ENCODE data around the gene SLU7. TPM values are rescaled to one million over a fixed set of nuclear protein-coding genes. Genes with fewer than 3 reads are reported as not detected.
A peak's percentile ranks its signal among the peaks of the same experiment; 100 is the strongest.

SLU7 gene
- total RNA-seq, 1 donor from 2014 or later, result 48.4 TPM

DNA sequence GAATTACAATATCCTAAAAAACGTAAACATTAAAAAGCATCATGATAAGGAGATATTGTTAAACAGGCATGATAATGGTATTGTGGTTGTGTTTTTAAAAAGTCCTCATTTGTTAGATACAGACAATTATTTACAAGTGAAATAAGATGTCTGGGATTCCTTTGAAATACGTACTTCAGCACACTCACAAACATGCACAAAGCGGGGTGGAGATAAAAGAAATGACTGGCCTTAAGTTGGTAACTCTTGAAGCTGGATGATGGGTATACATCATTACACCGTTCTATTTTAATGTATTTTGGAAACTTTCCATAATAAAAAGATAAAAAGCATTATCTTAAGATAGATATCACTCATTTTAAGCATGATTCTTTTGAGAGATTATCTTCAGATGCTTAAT is 20.1 kb downstream of the SLU7 start:
- Histone ChIP-seq H4K20me1 (ENCODE audit: insufficient read depth, low read length) (no peaks in the 10 kb centered on the region), H3K36me3 (ENCODE audit: insufficient read depth, low read length) (peaks cover 14% of the 10 kb centered on the region), H3K4me1 (ENCODE audit: insufficient read depth, low read length) (peaks cover 2% of the 10 kb centered on the region), H3K9ac (ENCODE audit: low read length) (peak overlapping the region; percentile 96), H3K4me2 (ENCODE audit: low read length) (peak overlapping the region; percentile 90), H3K4me3 (ENCODE audit: insufficient read depth, low read depth, low read length) (peak overlapping the region; percentile 88), H3K79me2 (ENCODE audit: insufficient read depth, low read length) (peaks cover 35% of the 10 kb centered on the region), H3K27me3 (ENCODE audit: insufficient read depth, low read length) (no peaks in the 10 kb centered on the region), H2AFZ (ENCODE audit: low read depth, low read length) (no peak overlapping the region), H3K9me3 (ENCODE audit: insufficient read depth, low read depth, low read length) (no peaks in the 10 kb centered on the region), H3K27ac (ENCODE audit: low read depth, low read length) (peak overlapping the region; percentile 96)
- FAIRE-seq (peak; percentile 9), DNase-seq (ENCODE audit: low read depth) (peak; percentile 69)
- no peaks in the 10 kb centered on the region for H3K36me3 Mint-ChIP-seq (ENCODE audit: low read depth, unreplicated experiment)
- H3K27me3 Mint-ChIP-seq (ENCODE audit: low read depth, unreplicated experiment), result no peaks in the 10 kb centered on the region
- no peak overlapping the region for H3K27ac Mint-ChIP-seq (ENCODE audit: unreplicated experiment)
- H3K4me1 Mint-ChIP-seq (ENCODE audit: low read depth, unreplicated experiment), result peaks cover 2% of the 10 kb centered on the region
- TF ChIP-seq, protein P1, sequence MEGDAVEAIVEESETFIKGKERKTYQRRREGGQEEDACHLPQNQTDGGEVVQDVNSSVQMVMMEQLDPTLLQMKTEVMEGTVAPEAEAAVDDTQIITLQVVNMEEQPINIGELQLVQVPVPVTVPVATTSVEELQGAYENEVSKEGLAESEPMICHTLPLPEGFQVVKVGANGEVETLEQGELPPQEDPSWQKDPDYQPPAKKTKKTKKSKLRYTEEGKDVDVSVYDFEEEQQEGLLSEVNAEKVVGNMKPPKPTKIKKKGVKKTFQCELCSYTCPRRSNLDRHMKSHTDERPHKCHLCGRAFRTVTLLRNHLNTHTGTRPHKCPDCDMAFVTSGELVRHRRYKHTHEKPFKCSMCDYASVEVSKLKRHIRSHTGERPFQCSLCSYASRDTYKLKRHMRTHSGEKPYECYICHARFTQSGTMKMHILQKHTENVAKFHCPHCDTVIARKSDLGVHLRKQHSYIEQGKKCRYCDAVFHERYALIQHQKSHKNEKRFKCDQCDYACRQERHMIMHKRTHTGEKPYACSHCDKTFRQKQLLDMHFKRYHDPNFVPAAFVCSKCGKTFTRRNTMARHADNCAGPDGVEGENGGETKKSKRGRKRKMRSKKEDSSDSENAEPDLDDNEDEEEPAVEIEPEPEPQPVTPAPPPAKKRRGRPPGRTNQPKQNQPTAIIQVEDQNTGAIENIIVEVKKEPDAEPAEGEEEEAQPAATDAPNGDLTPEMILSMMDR (IDR thresholded peaks at IDR 0.05; ENCODE audit: insufficient read depth, low read depth, low read length), result no peak
- TF ChIP-seq EZH2 (IDR thresholded peaks at IDR 0.05; ENCODE audit: insufficient read depth, low read length), result no peak
- H3K9me3 Mint-ChIP-seq (ENCODE audit: unreplicated experiment), result no peaks in the 10 kb centered on the region
- peak overlapping the region; percentile 91 for H3K4me3 Mint-ChIP-seq (ENCODE audit: unreplicated experiment)

DNA sequence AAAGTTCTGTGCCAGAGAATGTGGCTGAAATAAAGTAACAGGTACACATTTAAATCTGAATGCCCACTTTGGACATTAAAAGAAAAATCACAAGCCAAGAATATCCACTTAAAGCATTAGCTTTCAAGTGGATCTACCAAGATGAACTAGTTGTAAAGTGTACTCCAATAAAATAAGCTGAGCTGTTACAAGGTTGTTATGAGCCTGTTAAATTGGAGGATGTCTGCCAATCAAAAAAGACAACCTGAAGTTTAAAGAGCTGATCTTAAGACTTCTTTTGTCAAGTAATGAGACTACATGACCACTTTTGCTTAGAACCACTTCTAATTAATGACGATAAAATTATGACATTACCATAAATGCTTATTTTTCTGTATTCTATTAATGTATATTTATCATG is 21.4 kb downstream of the SLU7 start:
- H3K27me3 Mint-ChIP-seq (ENCODE audit: low read depth, unreplicated experiment), result no peaks in the 10 kb centered on the region
- Histone ChIP-seq H2AFZ (ENCODE audit: low read depth, low read length) (no peak overlapping the region), H3K27me3 (ENCODE audit: insufficient read depth, low read length) (no peaks in the 10 kb centered on the region), H3K79me2 (ENCODE audit: insufficient read depth, low read length) (peaks cover 35% of the 10 kb centered on the region), H3K9me3 (ENCODE audit: insufficient read depth, low read depth, low read length) (no peaks in the 10 kb centered on the region), H3K4me3 (ENCODE audit: insufficient read depth, low read depth, low read length) (no peak overlapping the region), H3K4me1 (ENCODE audit: insufficient read depth, low read length) (peaks cover 2% of the 10 kb centered on the region), H3K9ac (ENCODE audit: low read length) (no peak overlapping the region), H3K27ac (ENCODE audit: low read depth, low read length) (no peak overlapping the region), H3K4me2 (ENCODE audit: low read length) (no peak overlapping the region), H3K36me3 (ENCODE audit: insufficient read depth, low read length) (peaks cover 5% of the 10 kb centered on the region), H4K20me1 (ENCODE audit: insufficient read depth, low read length) (no peaks in the 10 kb centered on the region)
- peaks cover 2% of the 10 kb centered on the region for H3K4me1 Mint-ChIP-seq (ENCODE audit: low read depth, unreplicated experiment)
- H3K36me3 Mint-ChIP-seq (ENCODE audit: low read depth, unreplicated experiment), result no peaks in the 10 kb centered on the region
- no peak overlapping the region for H3K27ac Mint-ChIP-seq (ENCODE audit: unreplicated experiment)
- FAIRE-seq (no peak), DNase-seq (ENCODE audit: low read depth) (no peak)
- no peak overlapping the region for H3K4me3 Mint-ChIP-seq (ENCODE audit: unreplicated experiment)
- no peak for TF ChIP-seq EZH2 (IDR thresholded peaks at IDR 0.05; ENCODE audit: insufficient read depth, low read length)
- TF ChIP-seq, protein P1 (IDR thresholded peaks at IDR 0.05; ENCODE audit: insufficient read depth, low read depth, low read length), result no peak
- no peaks in the 10 kb centered on the region for H3K9me3 Mint-ChIP-seq (ENCODE audit: unreplicated experiment)

DNA sequence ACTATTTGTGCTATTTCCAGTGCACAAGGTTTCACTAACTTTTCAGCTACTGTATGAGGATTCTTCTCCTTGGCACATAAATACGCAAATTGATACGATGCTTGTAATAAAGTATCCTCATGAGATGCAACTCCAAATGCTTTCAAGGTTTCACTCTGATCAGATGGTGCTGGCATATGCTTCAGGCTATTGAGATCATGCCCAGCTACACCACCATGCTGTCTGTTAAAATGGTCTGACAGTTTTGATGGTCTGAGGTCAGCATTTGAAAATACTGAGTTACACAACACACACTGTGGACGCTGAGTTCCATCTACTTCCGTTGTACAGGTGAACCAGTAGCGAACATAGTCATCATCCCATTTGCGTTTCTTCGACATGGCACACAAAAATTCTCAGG is 23.8 kb downstream of the SLU7 start:
- H3K27ac ChIP-seq (ENCODE audit: low read depth, low read length), result no peak overlapping the region
- DNase-seq (ENCODE audit: low read depth) (no peak), FAIRE-seq (no peak)
- H3K36me3 ChIP-seq (ENCODE audit: insufficient read depth, low read length), result no peaks in the 10 kb centered on the region
- Mint-ChIP-seq H3K27ac (ENCODE audit: unreplicated experiment) (no peak overlapping the region), H3K27me3 (ENCODE audit: low read depth, unreplicated experiment) (no peaks in the 10 kb centered on the region), H3K4me3 (ENCODE audit: unreplicated experiment) (no peak overlapping the region), H3K36me3 (ENCODE audit: low read depth, unreplicated experiment) (no peaks in the 10 kb centered on the region), H3K4me1 (ENCODE audit: low read depth, unreplicated experiment) (peaks cover 1% of the 10 kb centered on the region), H3K9me3 (ENCODE audit: unreplicated experiment) (no peaks in the 10 kb centered on the region)
- TF ChIP-seq, protein P1 (IDR thresholded peaks at IDR 0.05; ENCODE audit: insufficient read depth, low read depth, low read length), result no peak
- no peak for TF ChIP-seq EZH2 (IDR thresholded peaks at IDR 0.05; ENCODE audit: insufficient read depth, low read length)
- H3K9ac ChIP-seq (ENCODE audit: low read length), result no peak overlapping the region
- no peak overlapping the region for H3K4me3 ChIP-seq (ENCODE audit: insufficient read depth, low read depth, low read length)
- H3K4me1 ChIP-seq (ENCODE audit: insufficient read depth, low read length), result no peaks in the 10 kb centered on the region
- H3K79me2 ChIP-seq (ENCODE audit: insufficient read depth, low read length), result peaks cover 35% of the 10 kb centered on the region
- H3K9me3 ChIP-seq (ENCODE audit: insufficient read depth, low read depth, low read length), result no peaks in the 10 kb centered on the region
- H3K27me3 ChIP-seq (ENCODE audit: insufficient read depth, low read length), result no peaks in the 10 kb centered on the region
- no peak overlapping the region for H2AFZ ChIP-seq (ENCODE audit: low read depth, low read length)
- H3K4me2 ChIP-seq (ENCODE audit: low read length), result no peak overlapping the region
- H4K20me1 ChIP-seq (ENCODE audit: insufficient read depth, low read length), result no peaks in the 10 kb centered on the region
